GOT3 (cell line): ENCODE data around the gene DEGS1.

ENCODE experiments used
- DNase-seq: peaks from one replicate; lab custom pipeline; 2025; ENCODE audit warnings: mixed read lengths; lab: John Stamatoyannopoulos, UW

Gene DEGS1

GRCh38 chr1:224213438-224214119, 30.5 kb downstream of the DEGS1 start:
- DNase-seq, result no peak

GRCh38 chr1:224216382-224216781, 33.3 kb downstream of the DEGS1 start:
- no peak for DNase-seq

GRCh38 chr1:224217655-224218623, 34.9 kb downstream of the DEGS1 start:
- DNase-seq, result no peak

GRCh38 chr1:224219011-224219611, 36.1 kb downstream of the DEGS1 start:
- DNase-seq, result no peak

GRCh38 chr1:224219612-224220059, 36.6 kb downstream of the DEGS1 start:
- no peak for DNase-seq

- no peak for DNase-seq
Measured at GRCh38 chr1:224223819-224224714, 41.0 kb downstream of the DEGS1 start.

GRCh38 chr1:224226849-224227502, 43.9 kb downstream of the DEGS1 start:
- no peak for DNase-seq

GRCh38 chr1:224234017-224234416, 51.0 kb downstream of the DEGS1 start:
- no peak for DNase-seq

- DNase-seq, result no peak
Measured at GRCh38 chr1:224235813-224236493, 52.9 kb downstream of the DEGS1 start.

GRCh38 chr1:224237119-224237881, 54.3 kb downstream of the DEGS1 start:
- no peak for DNase-seq

GRCh38 chr1:224238212-224238611, 55.2 kb downstream of the DEGS1 start:
- no peak for DNase-seq

- no peak for DNase-seq
Measured at GRCh38 chr1:224238756-224239155, 55.7 kb downstream of the DEGS1 start.
